NCI-H526 treated with DMSO at 0.1 percent for 48 hours (cell line): Measurements from ENCODE around the gene MTFR2.

Experiments
- DNase-seq: peaks from one replicate; lab custom pipeline; 2025; lab: John Stamatoyannopoulos, UW

Gene MTFR2

DNA sequence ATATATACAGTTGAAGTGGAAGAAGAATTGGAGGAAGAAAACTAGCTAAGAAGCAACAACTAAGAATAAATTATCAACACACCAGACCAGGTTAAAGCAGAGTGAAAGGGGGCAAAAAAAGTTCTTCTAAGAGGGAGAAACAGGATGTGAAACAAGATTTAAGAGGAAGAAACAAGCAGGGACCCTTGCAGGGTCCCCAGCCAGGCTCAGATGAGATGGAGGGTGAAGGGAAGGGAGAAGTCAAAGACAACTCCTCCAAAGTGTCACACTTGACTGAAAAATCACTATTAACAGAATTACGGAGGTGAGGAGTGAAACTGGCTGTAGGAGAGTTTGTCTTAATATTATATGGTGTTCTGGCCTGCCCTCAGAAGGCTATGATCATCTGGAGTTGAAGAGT, 65.4 kb downstream of the MTFR2 start:
- DNase-seq = no peak

DNA sequence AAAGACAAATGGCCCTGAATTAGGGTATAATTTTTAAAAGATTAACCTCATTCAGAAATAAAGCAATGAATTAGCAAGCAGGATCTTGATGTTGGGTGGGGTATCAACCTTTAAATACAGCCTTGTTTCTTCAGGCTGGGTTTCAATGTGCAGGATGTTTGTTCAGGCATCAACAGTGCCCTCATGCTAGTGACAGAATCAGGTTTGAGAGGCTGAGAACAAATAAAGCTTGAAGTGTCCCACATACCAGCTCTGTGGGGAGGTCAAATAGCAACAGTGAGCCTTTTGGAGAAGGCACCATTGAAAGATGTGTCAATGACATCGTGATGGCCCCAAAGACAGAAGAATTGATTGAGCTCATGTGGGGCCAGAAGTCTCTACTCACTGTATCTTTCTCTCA, 68.2 kb downstream of the MTFR2 start:
- no peak for DNase-seq

DNA sequence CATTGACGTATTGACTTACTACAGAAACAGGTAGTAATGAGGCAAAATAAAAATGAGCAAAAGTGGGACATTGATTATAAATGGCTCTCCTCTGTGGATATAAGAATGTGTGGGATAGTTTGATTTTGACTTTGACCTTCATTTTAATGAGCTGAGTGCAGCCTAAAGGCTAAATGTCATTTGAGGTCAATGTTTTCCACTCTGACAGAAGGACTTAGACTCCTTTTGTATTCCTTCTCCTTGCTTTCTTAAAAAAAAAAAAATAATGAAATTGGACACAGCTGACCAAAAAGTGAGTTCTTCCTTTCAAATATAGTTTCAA, 68.6 kb downstream of the MTFR2 start:
- DNase-seq = no peak
